HCT116 (cell line): Measurements from ENCODE around the gene DPYD. TPM values are rescaled to one million over a fixed set of nuclear protein-coding genes. Genes with fewer than 3 reads are reported as not detected.

ENCODE experiments used
- ATAC-seq: fragments of 200-7000 bp; cut with Tn5 transposase; 2 replicates; pipeline ENCODE4 v1.9.1; 2020; ENCODE audit warnings: mild to moderate bottlenecking, moderate library complexity
- BruUV-seq: library from RNA; stranded (reverse); fragments of 400-500 nt; replicated peaks from 2 replicates; lab custom pipeline; 2021; lab: Mats Ljungman, UMichigan
- CTCF ChIA-PET: fragments of 300-600 bp; sonication (Branson Sonifier 250); formaldehyde crosslinking; loops from one replicate; lab custom pipeline; 2021; ENCODE audit warnings: antibody characterized with exemption; lab: Charles Lee
- POLR2A ChIA-PET: fragments of 300-600, 350-600 bp; sonication (Branson Sonifier 250); formaldehyde crosslinking; loops from one replicate; lab custom pipeline; 2021; ENCODE audit warnings: antibody characterized with exemption; lab: Charles Lee
- RAD21 ChIA-PET, 2 experiments: fragments of 300-600 bp; sonication (Branson Sonifier 250); formaldehyde crosslinking; loops; one replicate each; lab custom pipeline; 2023; ENCODE audit warnings: low total read pairs in 2 of 2; ENCODE audit not compliant: uncharacterized antibody in 2 of 2, unreplicated experiment in 2 of 2, low non-redundant PET in 1 of 2; lab: Charles Lee
- DNase-seq: peaks from one replicate; pipeline ENCODE4 v3.0.0-alpha.2; 2010; ENCODE audit warnings: low read depth, low spot score
- H2AFZ ChIP-seq: fragments of 200-600 bp; shearing (Covaris generic), sonication (generic); 2 replicates; pipeline ENCODE4 v1.6.1; 2017; ENCODE audit warnings: low read depth, mixed run types, mixed read lengths, antibody characterized with exemption, low read length; ENCODE audit not compliant: poor library complexity, severe bottlenecking
- H3K27ac ChIP-seq: 2 replicates; pipeline ENCODE4 v1.5.1; 2012; ENCODE audit warnings: low read depth, low read length
- H3K27me3 ChIP-seq: fragments of 200-600 bp; sonication (generic); 2 replicates; pipeline ENCODE4 v1.6.1; 2016; ENCODE audit warnings: mixed run types, low read length, mixed read lengths; ENCODE audit not compliant: insufficient read depth
- H3K36me3 ChIP-seq, 2 experiments: fragments of 200-500 bp in 1 of 2; fragments of 200-600 bp in 1 of 2; sonication (Bioruptor generic) in 1 of 2; sonication (generic) in 1 of 2; 2 replicates each; pipeline versions ENCODE4 v1.5.1 to v1.6.1; 2014 to 2016; ENCODE audit warnings: low read length in 2 of 2, inconsistent platforms in 1 of 2, mixed read lengths in 1 of 2, mixed run types in 1 of 2; ENCODE audit not compliant: insufficient read depth in 2 of 2, control insufficient read depth in 1 of 2
- H3K4me1 ChIP-seq, 2 experiments: fragments of 200-600 bp in 1 of 2; sonication (generic) in 1 of 2; 2 replicates each; pipeline versions ENCODE4 v1.5.1 to v1.6.1; 2012 to 2017; ENCODE audit warnings: low read length in 2 of 2, inconsistent platforms in 1 of 2, mild to moderate bottlenecking in 1 of 2, mixed read lengths in 1 of 2, mixed run types in 1 of 2, moderate library complexity in 1 of 2; ENCODE audit not compliant: insufficient read depth in 2 of 2, control insufficient read depth in 1 of 2
- H3K4me2 ChIP-seq: fragments of 200-600 bp; sonication (generic); 2 replicates; pipeline ENCODE4 v1.6.1; 2017; ENCODE audit warnings: mixed run types, low read length, mixed read lengths
- H3K4me3 ChIP-seq, 2 experiments: fragments of 200-600 bp in 1 of 2; sonication (generic) in 1 of 2; replicated peaks in 1 of 2; 2 replicates each; pipeline ENCODE4 v1.5.1; 2011 to 2016; ENCODE audit warnings: low read length in 2 of 2, control low read depth in 1 of 2, low read depth in 1 of 2, mild to moderate bottlenecking in 1 of 2, mixed read lengths in 1 of 2, mixed run types in 1 of 2
- H3K79me2 ChIP-seq: fragments of 200-600 bp; sonication (generic); 2 replicates; pipeline ENCODE4 v1.6.1; 2017; ENCODE audit warnings: mild to moderate bottlenecking, mixed run types, low read length, moderate library complexity, mixed read lengths; ENCODE audit not compliant: insufficient read depth
- H3K9ac ChIP-seq: fragments of 200-600 bp; sonication (generic); 2 replicates; pipeline ENCODE4 v1.6.1; 2016; ENCODE audit warnings: low read length, mixed read lengths
- H3K9me2 ChIP-seq: fragments of 200-600 bp; sonication (generic), shearing (Covaris generic); 2 replicates; pipeline ENCODE4 v1.6.1; 2017; ENCODE audit warnings: mixed run types, mild to moderate bottlenecking, moderate library complexity; ENCODE audit not compliant: insufficient read depth
- H3K9me3 ChIP-seq, 2 experiments: fragments of 200-500 bp in 1 of 2; fragments of 200-600 bp in 1 of 2; sonication (Bioruptor generic) in 1 of 2; sonication (generic) in 1 of 2; 2 replicates each; pipeline ENCODE4 v1.6.1; 2014 to 2017; ENCODE audit warnings: low read length in 2 of 2, mixed read lengths in 2 of 2, inconsistent platforms in 1 of 2, low read depth in 1 of 2, mild to moderate bottlenecking in 1 of 2, mixed run types in 1 of 2, moderate library complexity in 1 of 2; ENCODE audit not compliant: control insufficient read depth in 1 of 2, insufficient read depth in 1 of 2
- H4K20me1 ChIP-seq: fragments of 200-600 bp; sonication (generic), shearing (Covaris generic); 2 replicates; pipeline ENCODE4 v1.6.1; 2017; ENCODE audit warnings: mixed run types, mild to moderate bottlenecking, moderate library complexity; ENCODE audit not compliant: insufficient read depth
- ATF3 ChIP-seq: IDR thresholded peaks from 2 replicates; pipeline ENCODE4 v1.6.1; 2012
- EZH2 ChIP-seq: fragments of 200-600 bp; sonication (generic); IDR thresholded peaks from 2 replicates; pipeline ENCODE4 v1.6.1; 2017; ENCODE audit warnings: antibody characterized with exemption, mixed run types
- EZH2phosphoT487 ChIP-seq: fragments of 200-600 bp; IDR thresholded peaks from 2 replicates; pipeline ENCODE4 v1.6.1; 2018; ENCODE audit warnings: antibody characterized with exemption, borderline replicate concordance
- FOSL1 ChIP-seq: IDR thresholded peaks from 2 replicates; pipeline ENCODE4 v1.6.1; 2012; ENCODE audit warnings: low read depth
- JUND ChIP-seq: IDR thresholded peaks from 2 replicates; pipeline ENCODE4 v1.6.1; 2012
- MAX ChIP-seq: IDR thresholded peaks from 2 replicates; pipeline ENCODE4 v1.6.1; 2012
- POLR2A ChIP-seq: IDR thresholded peaks from 2 replicates; pipeline ENCODE4 v1.7.0; 2011; ENCODE audit warnings: borderline replicate concordance; ENCODE audit not compliant: insufficient read depth, insufficient read length; ENCODE audit errors: extremely low read depth
- POLR2AphosphoS5 ChIP-seq: IDR thresholded peaks from 2 replicates; pipeline ENCODE4 v1.6.1; 2011; ENCODE audit warnings: mild to moderate bottlenecking, low read depth, low read length, moderate library complexity
- RAD21 ChIP-seq: IDR thresholded peaks from 2 replicates; pipeline ENCODE4 v1.6.1; 2012; ENCODE audit warnings: low read depth, mild to moderate bottlenecking
- SIN3A ChIP-seq: IDR thresholded peaks from 2 replicates; pipeline ENCODE4 v1.6.1; 2012; ENCODE audit warnings: low read depth
- SRF ChIP-seq: IDR thresholded peaks from 2 replicates; pipeline ENCODE4 v1.6.1; 2012; ENCODE audit warnings: low read depth
- ZBTB33 ChIP-seq: IDR thresholded peaks from 2 replicates; pipeline ENCODE4 v1.6.1; 2011; ENCODE audit warnings: mild to moderate bottlenecking, low read length, moderate library complexity; ENCODE audit not compliant: insufficient replicate concordance; ENCODE audit errors: extremely low read depth
- ZFX ChIP-seq: fragments of 450-650 bp; IDR thresholded peaks from 2 replicates; pipeline ENCODE4 v1.6.1; 2017
- intact Hi-C: fragments of 100-400 bp; cut with micrococcal nuclease; formaldehyde crosslinking; loops from 2 replicates; pipeline ENCODE4 v1.10.0; 2022
- total RNA-seq: library from RNA; stranded (reverse); gene quantifications from one replicate; pipeline ENCODE4 v1.2.1, GENCODE V29; 2021; ENCODE audit not compliant: unreplicated experiment

DPYD gene
- total RNA-seq, 1 experiment from 2014 or later = 1.7 TPM

GRCh38 chr1:97886199-97886598 lies 34.6 kb downstream of the DPYD start:
- ChIA-PET CTCF (no interaction called here), POLR2A (no interaction called here), RAD21 (no interaction called here)
- no peak for TF ChIP-seq FOSL1
- no peak for TF ChIP-seq ATF3
- TF ChIP-seq EZH2 = no peak
- TF ChIP-seq RAD21 = no peak
- no peak for TF ChIP-seq JUND
- TF ChIP-seq POLR2AphosphoS5 = no peak
- no peak for TF ChIP-seq POLR2A
- TF ChIP-seq SIN3A = no peak
- Histone ChIP-seq H3K27me3 (no peaks in the 10 kb centered on the region), H3K4me3 (no peak overlapping the region), H2AFZ (no peak overlapping the region), H3K36me3 (no peaks in the 10 kb centered on the region), H3K27ac (no peak overlapping the region), H3K79me2 (no peaks in the 10 kb centered on the region), H3K9ac (no peak overlapping the region), H3K9me3 (no peaks in the 10 kb centered on the region), H3K9me2 (no peaks in the 10 kb centered on the region), H3K4me1 (no peaks in the 10 kb centered on the region), H4K20me1 (no peaks in the 10 kb centered on the region), H3K4me2 (no peak overlapping the region)
- DNase-seq = no peak
- intact Hi-C loops = no loop called here
- no peak for ATAC-seq
- no TSS peak for BruUV-seq

GRCh38 chr1:97883823-97884222 lies 37.0 kb downstream of the DPYD start:
- H2AFZ ChIP-seq = no peak overlapping the region
- no TSS peak for BruUV-seq
- H3K4me3 ChIP-seq = no peak overlapping the region
- H3K36me3 ChIP-seq = no peaks in the 10 kb centered on the region
- no peak overlapping the region for H3K9ac ChIP-seq
- DNase-seq (no peak), ATAC-seq (no peak)
- ChIA-PET POLR2A (no interaction called here), CTCF (no interaction called here), RAD21 (no interaction called here)
- H3K9me3 ChIP-seq = no peaks in the 10 kb centered on the region
- no peaks in the 10 kb centered on the region for H3K9me2 ChIP-seq
- no peaks in the 10 kb centered on the region for H3K4me1 ChIP-seq
- TF ChIP-seq POLR2AphosphoS5 (no peak), MAX (no peak), SRF (no peak), EZH2phosphoT487 (no peak), JUND (no peak), ZBTB33 (no peak), RAD21 (no peak), ZFX (no peak)
- intact Hi-C loops = no loop called here
- H3K4me2 ChIP-seq = no peak overlapping the region
- H3K27me3 ChIP-seq = no peaks in the 10 kb centered on the region
- no peaks in the 10 kb centered on the region for H4K20me1 ChIP-seq
- no peaks in the 10 kb centered on the region for H3K79me2 ChIP-seq
- no peak overlapping the region for H3K27ac ChIP-seq
